Heart right ventricle (tissue), 16 donors: ENCODE data around the gene ZNF182. TPM values are rescaled to one million over a fixed set of nuclear protein-coding genes. Genes with fewer than 3 reads are reported as not detected.

Source experiments
- ATAC-seq, 8 donors: fragments of 200-7000 bp; cut with Tn5 transposase; one replicate each; pipeline ENCODE4 v1.9.1; 2020; ENCODE audit warnings: mild to moderate bottlenecking in 8 of 8, moderate library complexity in 8 of 8, moderate number of reproducible peaks in 1 of 8
- DNase-seq, 2 donors: peaks; one replicate each; pipeline ENCODE4 v3.0.0-alpha.2; 2020
- H3K27ac ChIP-seq, 10 donors: fragments of 200-600 bp; sonication (generic) in 2 of 10; one replicate each; pipeline versions ENCODE4 v1.5.0 to v1.8.0; 2020 to 2022; ENCODE audit warnings: mild to moderate bottlenecking in 3 of 10
- H3K27me3 ChIP-seq, 7 donors: fragments of 200-600 bp; one replicate each; pipeline ENCODE4 v1.8.0; 2021 to 2022; ENCODE audit warnings: mild to moderate bottlenecking in 2 of 7
- H3K36me3 ChIP-seq, 9 donors: fragments of 200-600 bp; sonication (generic) in 1 of 9; one replicate each; pipeline versions ENCODE4 v1.5.0 to v1.8.0; 2020 to 2022; ENCODE audit warnings: mild to moderate bottlenecking in 2 of 9
- H3K4me1 ChIP-seq, 9 donors: fragments of 200-600 bp; sonication (generic) in 1 of 9; one replicate each; pipeline versions ENCODE4 v1.5.0 to v1.8.0; 2020 to 2022; ENCODE audit warnings: mild to moderate bottlenecking in 4 of 9
- H3K4me3 ChIP-seq, 10 donors: fragments of 200-600 bp; sonication (generic) in 2 of 10; one replicate each; pipeline versions ENCODE4 v1.5.0 to v1.8.0; 2020 to 2022; ENCODE audit warnings: mild to moderate bottlenecking in 7 of 10, moderate library complexity in 2 of 10
- H3K9me3 ChIP-seq, 11 donors: fragments of 200-600 bp in 10 of 11; sonication (generic) in 2 of 11; one replicate each; pipeline versions ENCODE4 v1.5.0 to v1.8.0; 2013 to 2022; ENCODE audit warnings: mild to moderate bottlenecking in 2 of 11, control low read depth in 1 of 11, moderate library complexity in 1 of 11
- WGBS, 2 donors: extraction: QIAGEN DNeasy Blood & Tissue Kit; methylation state at CpG; one replicate each; pipeline ENCODE4 v1.1.7; 2013; ENCODE audit warnings: inconsistent platforms in 1 of 2; 5-methylcytosine and 5-hydroxymethylcytosine counted together
- intact Hi-C, 10 donors: fragments of 100-400 bp; cut with DNase I; formaldehyde crosslinking; loops; one replicate each; pipeline versions ENCODE4 v1.11.1 to v1.14.2; 2022
- polyA plus RNA-seq, 2 donors: library from polyadenylated mRNA; stranded (reverse); fragments of 200-250 nt; gene quantifications; one replicate each; pipeline ENCODE4 v1.2.3, GENCODE V29; 2013
- total RNA-seq, 10 donors: library from RNA; stranded (reverse); fragmentation: NEBNext Ultra II Directional in 3 of 10; extraction: Animal tissue kit (Norgen Biotek cat#: 25700) in 3 of 10; gene quantifications; one replicate each; pipeline versions ENCODE4 v1.2.1 to v1.2.4, GENCODE V29; 2021 to 2023
- TF ChIP-seq, protein P1 (sequence below), 9 donors: fragments of 200-600 bp; sonication (generic) in 2 of 9; IDR thresholded peaks; one replicate each; pipeline versions ENCODE4 v1.5.0 to v1.8.0; 2021 to 2022; ENCODE audit warnings: antibody characterized with exemption in 9 of 9, mild to moderate bottlenecking in 5 of 9, moderate library complexity in 1 of 9
- donor health status: Arrhythmogenic right ventricular cardiomyopathy.
- donor health status: ischemic (EF 13 %, LVEDD 7.1; RV severe dilation, severe dysfunction).
- donor health status: healthy with polysubstance abuse.
- donor health status: DM: no; HTN: yes; CAD: no.
- donor health status: DM: no; HTN: no; CAD: no.
- donor health status: ischemic (EF 25% LVEDD 6.9; RV normal size, moderate dysfunction).
- donor health status: ischemic (EF 25% LVEDD 5.7; RV mildly dilated, moderate dysfunction).
- donor health status: healthy.
- donor health status: DM: yes; HTN: yes; CAD: no.
- donor health status: Ischemic cardiomyopathy.
- donor health status: ischemic (EF 35%, LVEDD 5.7; RV mildly dilated, moderate dysfunction).
- donor health status: nonischemic (EF 11% LVEDD 7.7; RV severe dilation, severe dysfunction).
- donor health status: DM: yes; HTN: yes; CAD: no.
- donor health status: PGD.
- donor health status: ischemic (EF 29% LVEDD 5.4; RV normal size, mild dysfunction).
- donor health status: nonischemic (EF 23%, LVEDD 6.1; RV moderate dilation, normal function).

The ZNF182 gene
- total and polyA plus RNA-seq, 12 donors: 1.6 to 4.3 (median 3.1) TPM

DNA sequence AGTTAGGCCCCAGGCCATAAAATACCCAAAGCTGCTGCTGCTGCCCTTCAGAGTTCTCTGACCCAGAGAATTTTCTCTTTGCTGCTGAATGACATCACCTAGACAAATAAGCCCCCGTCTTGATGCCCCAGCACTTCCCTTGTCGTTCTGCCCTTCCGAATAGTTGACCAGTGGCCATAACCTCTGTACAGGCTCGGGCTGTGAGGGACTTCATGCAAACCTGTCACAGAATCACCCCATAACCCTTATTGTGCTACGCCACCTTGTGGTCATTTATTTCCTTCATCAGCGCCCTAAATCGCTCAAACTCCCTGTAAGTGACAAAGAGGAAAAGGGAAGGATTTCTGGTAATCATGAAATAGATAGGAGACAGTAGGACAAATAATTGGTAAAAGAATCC lies 21.8 kb upstream of the ZNF182 start:
- TF ChIP-seq, protein P1, sequence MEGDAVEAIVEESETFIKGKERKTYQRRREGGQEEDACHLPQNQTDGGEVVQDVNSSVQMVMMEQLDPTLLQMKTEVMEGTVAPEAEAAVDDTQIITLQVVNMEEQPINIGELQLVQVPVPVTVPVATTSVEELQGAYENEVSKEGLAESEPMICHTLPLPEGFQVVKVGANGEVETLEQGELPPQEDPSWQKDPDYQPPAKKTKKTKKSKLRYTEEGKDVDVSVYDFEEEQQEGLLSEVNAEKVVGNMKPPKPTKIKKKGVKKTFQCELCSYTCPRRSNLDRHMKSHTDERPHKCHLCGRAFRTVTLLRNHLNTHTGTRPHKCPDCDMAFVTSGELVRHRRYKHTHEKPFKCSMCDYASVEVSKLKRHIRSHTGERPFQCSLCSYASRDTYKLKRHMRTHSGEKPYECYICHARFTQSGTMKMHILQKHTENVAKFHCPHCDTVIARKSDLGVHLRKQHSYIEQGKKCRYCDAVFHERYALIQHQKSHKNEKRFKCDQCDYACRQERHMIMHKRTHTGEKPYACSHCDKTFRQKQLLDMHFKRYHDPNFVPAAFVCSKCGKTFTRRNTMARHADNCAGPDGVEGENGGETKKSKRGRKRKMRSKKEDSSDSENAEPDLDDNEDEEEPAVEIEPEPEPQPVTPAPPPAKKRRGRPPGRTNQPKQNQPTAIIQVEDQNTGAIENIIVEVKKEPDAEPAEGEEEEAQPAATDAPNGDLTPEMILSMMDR (IDR thresholded peaks at IDR 0.05): peak; percentile 35 to 66 (median 58)
- Histone ChIP-seq H3K9me3 (peaks cover 0 to 3% (median 0%) of the 10 kb centered on the region in 11 donors), H3K4me3 (no peak overlapping the region), H3K27ac (peak overlapping the region in 2 of 10 donors; percentile 31 to 40), H3K27me3 (no peaks in the 10 kb centered on the region), H3K4me1 (peaks cover 0 to 14% (median 0%) of the 10 kb centered on the region in 9 donors), H3K36me3 (no peaks in the 10 kb centered on the region)
- WGBS, 2 donors: 1% methylated on average over 7 of the region's 7 CpGs
- intact Hi-C loops: loop anchor here in 8 of 10 donors (5.0 to 10.0 kb wide), 9 partner anchors 61 to 481 kb away; partner anchors contain the start of genes ZNF81 (in 4 of the 8), ELK1 (in 3 of the 8), UXT (in 3 of the 8) and ARAF (in 1 of the 8)
- ATAC-seq: peak; percentile 59 to 77 (median 70)
- peak in 1 of 2 donors; percentile 38 for DNase-seq

GRCh38 chrX:48022738-48023137 lies 18.9 kb upstream of the ZNF182 start:
- peaks cover 0 to 3% (median 0%) of the 10 kb centered on the region in 11 donors for H3K9me3 ChIP-seq
- DNase-seq (no peak), ATAC-seq (no peak)
- intact Hi-C loops: loop anchor here in 7 of 10 donors (5.0 to 10.0 kb wide), 8 partner anchors 58 to 478 kb away; partner anchors contain the start of genes ZNF81 (in 4 of the 7), ELK1 (in 3 of the 7), UXT (in 3 of the 7) and ARAF (in 1 of the 7)
- 95 to 98% methylated on average over 3 of the region's 3 CpGs for WGBS, 2 donors
- no peaks in the 10 kb centered on the region for H3K27me3 ChIP-seq
- peaks cover 0 to 14% (median 0%) of the 10 kb centered on the region in 9 donors for H3K4me1 ChIP-seq
- H3K4me3 ChIP-seq: no peak overlapping the region
- TF ChIP-seq, protein P1 (IDR thresholded peaks at IDR 0.05): no peak
- no peaks in the 10 kb centered on the region for H3K36me3 ChIP-seq
- H3K27ac ChIP-seq: no peak overlapping the region

DNA sequence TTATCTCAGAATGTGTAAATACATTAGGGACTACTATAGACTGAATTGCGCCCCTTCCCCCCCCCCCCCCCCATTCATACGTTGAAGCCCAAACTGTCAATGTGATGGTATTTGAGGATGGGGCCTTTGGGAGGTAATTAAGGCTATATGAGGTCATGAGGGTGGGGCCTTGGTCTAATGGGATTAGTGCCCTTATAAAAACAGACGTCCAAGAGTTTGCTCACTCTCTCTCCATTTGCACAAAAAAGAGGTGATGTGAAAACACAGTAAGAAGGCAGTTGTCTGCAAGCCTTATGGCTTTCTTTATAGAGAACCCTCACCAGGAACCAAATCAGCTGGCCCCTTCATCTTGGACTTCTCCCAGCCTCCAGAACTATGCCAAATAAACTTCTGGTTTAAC lies 18.3 kb upstream of the ZNF182 start:
- intact Hi-C loops: loop anchor here in 7 of 10 donors (5.0 to 10.0 kb wide), 8 partner anchors 57 to 477 kb away; partner anchors contain the start of genes ZNF81 (in 4 of the 7), ELK1 (in 3 of the 7), UXT (in 3 of the 7) and ARAF (in 1 of the 7)

More for the DNA sequence above, 18.3 kb upstream of the ZNF182 start:
- Histone ChIP-seq H3K36me3 (no peaks in the 10 kb centered on the region), H3K9me3 (peaks cover 0 to 3% (median 0%) of the 10 kb centered on the region in 11 donors), H3K27ac (peak overlapping the region in 3 of 10 donors; percentile 90 to 95 (median 91)), H3K4me3 (peak overlapping the region in 5 of 10 donors; percentile 55 to 66 (median 64)), H3K27me3 (no peaks in the 10 kb centered on the region), H3K4me1 (peaks cover 0 to 14% (median 0%) of the 10 kb centered on the region in 9 donors)
- WGBS, 2 donors: 57 to 75% methylated on average over 2 to 3 of the region's 3 CpGs
- no peak for DNase-seq
- ATAC-seq: no peak
- TF ChIP-seq, protein P1 (IDR thresholded peaks at IDR 0.05): no peak
